Adipose tissue (tissue), 3 donors: ENCODE data around the gene TAF3. TPM values are rescaled to one million over a fixed set of nuclear protein-coding genes. Genes with fewer than 3 reads are reported as not detected.

Experiments used
- H3K27ac ChIP-seq: one replicate; pipeline ENCODE4 v1.5.1; 2013; ENCODE audit warnings: low read depth, low read length
- WGBS, 3 donors: extraction: QIAGEN DNeasy Blood & Tissue Kit; methylation state at CpG; one replicate each; pipeline ENCODE4 v1.1.7; 2013; 5-methylcytosine and 5-hydroxymethylcytosine counted together
- polyA plus RNA-seq, 3 donors: library from polyadenylated mRNA; stranded (reverse); fragments of 200-250 nt; gene quantifications; one replicate each; pipeline ENCODE4 v1.2.3, GENCODE V29; 2013
- donor health status: healthy with polysubstance abuse.
- donor health status: Bipolar disorder and iron deficiency.
- donor health status: healthy.

Gene TAF3
- polyA plus RNA-seq, 3 donors: 2.2 to 5.8 (median 3.8) TPM

DNA sequence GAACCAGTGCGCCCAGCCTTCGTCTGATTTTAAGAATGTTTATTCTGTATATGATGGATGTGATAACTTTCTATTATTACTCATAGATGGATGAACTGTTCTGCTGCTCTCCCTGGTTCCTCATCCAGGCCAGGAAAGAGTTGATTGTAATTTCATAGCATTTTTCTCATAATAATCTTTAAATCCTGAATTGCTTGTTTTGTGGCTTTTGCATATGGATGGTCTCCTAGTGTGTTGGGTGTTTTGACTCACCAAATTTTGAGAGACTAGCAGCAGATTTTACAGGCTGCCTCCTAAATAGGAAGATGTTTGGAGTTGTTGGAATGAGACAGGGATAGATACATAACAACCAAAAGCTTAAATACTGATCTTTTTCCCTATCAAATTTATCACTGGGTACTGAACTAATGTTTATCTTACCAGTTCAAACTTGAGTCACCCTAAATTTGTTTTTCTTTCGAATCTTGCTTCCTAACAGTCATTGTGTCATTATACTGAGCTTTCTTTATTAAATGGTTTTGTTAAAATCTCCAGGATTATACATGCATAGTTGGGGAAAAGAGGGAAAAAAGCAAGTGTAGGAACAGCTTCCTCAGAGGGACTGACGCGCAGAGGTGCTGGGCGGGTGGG, 130.2 kb downstream of the TAF3 start:
- WGBS, 3 donors: 89 to 93% (median 92%) methylated on average over 6 of the region's 6 CpGs
- H3K27ac ChIP-seq: no peak overlapping the region

GRCh38 chr10:7950981-7951847, 132.9 kb downstream of the TAF3 start:
- 94 to 96% (median 94%) methylated on average over 9 of the region's 9 CpGs for WGBS, 3 donors
- H3K27ac ChIP-seq: no peak overlapping the region

- no peak overlapping the region for H3K27ac ChIP-seq
- WGBS, 3 donors: 89 to 99% (median 96%) methylated on average over 3 of the region's 3 CpGs
Observed at GRCh38 chr10:7952266-7952665, 134.0 kb downstream of the TAF3 start.

DNA sequence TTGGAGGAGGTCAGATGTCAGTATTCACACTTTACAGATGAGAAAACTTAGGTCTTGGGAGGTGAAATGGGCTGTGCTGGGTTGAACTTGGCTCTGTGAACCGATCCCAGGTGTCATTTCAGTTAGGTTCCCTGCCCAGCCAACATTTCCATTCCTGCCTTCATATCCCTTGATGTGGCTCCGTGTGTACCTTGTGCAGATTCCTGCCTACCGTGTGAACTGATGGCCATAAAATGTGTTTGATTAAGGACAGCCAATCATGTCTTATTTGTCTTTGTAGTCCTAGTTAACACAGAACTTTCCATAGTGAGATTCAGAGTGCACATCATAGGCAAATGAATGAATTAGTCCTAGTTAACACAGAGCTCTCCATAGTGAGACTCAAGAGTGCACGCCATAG, 135.1 kb downstream of the TAF3 start:
- H3K27ac ChIP-seq: no peak overlapping the region
- 57 to 93% (median 90%) methylated on average over 4 of the region's 4 CpGs for WGBS, 3 donors

DNA sequence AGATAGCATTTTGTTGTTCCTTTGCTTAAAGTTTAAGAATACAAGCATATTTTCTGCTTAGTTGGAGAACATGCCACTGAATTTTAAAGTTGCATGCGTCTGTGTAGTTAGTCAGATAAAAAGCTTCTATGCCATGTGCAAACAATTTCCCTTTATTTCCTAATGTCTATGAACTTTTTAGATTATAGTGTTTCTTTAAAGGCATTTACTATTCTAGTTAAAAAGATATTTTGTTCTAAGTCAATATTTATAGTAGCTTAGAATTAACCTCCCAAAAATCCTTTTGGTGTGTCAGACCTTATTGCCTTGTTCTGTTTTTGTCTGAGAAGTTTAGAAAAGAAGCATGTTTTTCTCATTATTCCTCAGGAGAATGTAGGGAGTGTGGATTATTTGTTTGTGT, 137.1 kb downstream of the TAF3 start:
- H3K27ac ChIP-seq: no peak overlapping the region
- WGBS, 3 donors: 34 to 84% (median 83%) methylated on average over 1 of the region's 1 CpG

DNA sequence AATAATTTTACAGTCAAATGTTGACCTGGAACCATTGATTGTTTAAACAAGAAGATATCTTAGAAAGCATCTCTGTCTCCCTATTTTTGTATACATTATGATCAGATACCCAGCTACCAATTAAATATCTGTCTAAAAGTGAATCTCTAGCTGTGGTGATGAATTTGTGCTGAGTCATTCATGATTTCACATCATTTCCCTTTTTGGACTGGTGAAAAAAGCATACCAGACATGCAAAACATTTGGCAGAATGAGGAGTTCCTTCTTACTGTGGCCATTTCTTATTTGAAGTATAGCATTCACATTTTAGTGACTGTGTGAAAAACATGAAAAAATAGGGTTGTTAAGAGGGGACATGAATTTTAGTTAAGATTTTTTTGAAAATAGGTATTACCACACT, 138.2 kb downstream of the TAF3 start:
- no peak overlapping the region for H3K27ac ChIP-seq

DNA sequence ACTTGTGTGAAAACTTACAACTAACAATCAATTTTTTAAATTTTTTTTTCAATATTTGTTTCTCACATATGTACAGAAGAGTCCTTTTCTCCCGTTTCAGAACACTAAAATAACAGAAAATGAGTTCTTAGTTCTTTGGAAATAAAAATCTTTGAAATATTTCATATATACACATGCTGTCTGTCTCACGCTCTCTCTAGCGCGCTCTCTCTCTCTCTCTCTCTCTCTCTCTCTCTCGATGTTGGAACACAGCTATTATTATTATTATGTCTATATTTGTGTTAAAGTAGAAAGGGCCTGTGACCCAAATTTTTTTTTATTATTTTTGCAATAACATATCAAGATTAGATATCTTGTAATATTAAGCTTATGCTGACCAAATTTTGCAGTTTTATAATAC, 139.3 kb downstream of the TAF3 start:
- no peak overlapping the region for H3K27ac ChIP-seq
- WGBS, 3 donors: 77 to 87% (median 80%) methylated on average over 5 of the region's 5 CpGs

DNA sequence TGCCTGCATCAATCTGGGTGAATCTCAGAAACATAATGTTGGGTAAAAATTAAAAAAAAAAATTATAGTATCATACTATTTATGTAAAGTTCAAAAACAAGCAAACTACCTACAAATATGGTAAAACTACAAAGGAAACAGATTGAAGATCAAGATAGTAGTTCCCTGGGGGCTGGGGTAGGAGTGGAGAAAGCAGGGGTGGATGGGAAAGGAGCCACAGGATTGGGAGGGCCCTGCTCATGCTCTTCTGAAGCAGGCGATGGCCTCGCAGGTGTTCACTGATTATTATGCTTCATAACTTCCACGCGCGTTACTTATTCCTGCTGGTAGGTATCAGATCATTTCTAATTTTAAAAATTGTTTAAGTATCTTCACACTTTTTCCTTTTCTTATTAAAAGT, 140.1 kb downstream of the TAF3 start:
- WGBS, 3 donors: 97 to 99% (median 97%) methylated on average over 5 of the region's 5 CpGs

DNA sequence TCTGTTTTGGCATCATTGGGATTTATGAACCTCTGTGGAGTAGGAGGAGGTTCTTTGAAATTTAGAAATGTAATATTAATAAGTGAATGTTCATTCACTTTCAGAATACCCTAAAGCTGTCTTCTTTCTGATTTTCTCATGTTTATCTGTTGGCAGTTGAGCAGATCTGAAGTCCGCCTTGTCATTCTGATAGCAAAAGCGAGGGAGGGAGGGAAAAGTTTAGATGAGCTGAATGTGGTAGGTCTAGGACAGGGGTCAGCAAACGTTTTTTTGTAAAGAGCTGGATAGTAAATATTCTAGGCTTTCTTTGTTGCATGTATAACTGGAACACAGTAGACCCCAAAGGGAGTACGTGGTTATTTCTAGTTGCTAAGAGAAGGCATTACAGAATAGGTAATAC, 141.8 kb downstream of the TAF3 start:
- WGBS, 3 donors: 79 to 85% (median 83%) methylated on average over 4 of the region's 4 CpGs
- H3K27ac ChIP-seq: no peak overlapping the region

More for the DNA sequence above, 140.1 kb downstream of the TAF3 start:
- H3K27ac ChIP-seq: no peak overlapping the region

GRCh38 chr10:7962592-7962991, 144.3 kb downstream of the TAF3 start:
- WGBS, 3 donors: 74 to 86% (median 77%) methylated on average over 5 of the region's 5 CpGs
- H3K27ac ChIP-seq: no peak overlapping the region

DNA sequence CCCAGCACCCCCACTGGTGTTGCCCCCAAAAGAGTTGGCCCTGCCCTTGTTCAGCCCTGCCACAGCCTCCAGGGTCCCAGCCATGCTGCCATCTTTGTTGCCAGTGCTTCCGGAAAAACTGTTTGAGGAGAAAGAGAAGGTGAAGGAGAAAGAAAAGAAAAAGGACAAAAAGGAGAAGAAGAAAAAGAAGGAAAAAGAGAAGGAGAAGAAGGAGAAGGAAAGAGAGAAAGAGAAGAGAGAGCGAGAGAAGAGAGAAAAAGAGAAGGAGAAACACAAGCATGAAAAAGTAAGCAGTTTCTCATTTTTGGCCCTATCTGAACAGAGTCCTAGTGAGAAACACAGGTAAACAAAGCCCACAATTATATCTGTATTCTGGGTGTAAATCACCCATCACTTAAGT, 147.2 kb downstream of the TAF3 start:
- 83 to 96% (median 93%) methylated on average over 2 of the region's 2 CpGs for WGBS, 3 donors
- H3K27ac ChIP-seq: no peak overlapping the region

- H3K27ac ChIP-seq: no peak overlapping the region
- WGBS, 3 donors: 88 to 93% (median 91%) methylated on average over 2 of the region's 2 CpGs
Observed at GRCh38 chr10:7967035-7967434, 148.7 kb downstream of the TAF3 start.

DNA sequence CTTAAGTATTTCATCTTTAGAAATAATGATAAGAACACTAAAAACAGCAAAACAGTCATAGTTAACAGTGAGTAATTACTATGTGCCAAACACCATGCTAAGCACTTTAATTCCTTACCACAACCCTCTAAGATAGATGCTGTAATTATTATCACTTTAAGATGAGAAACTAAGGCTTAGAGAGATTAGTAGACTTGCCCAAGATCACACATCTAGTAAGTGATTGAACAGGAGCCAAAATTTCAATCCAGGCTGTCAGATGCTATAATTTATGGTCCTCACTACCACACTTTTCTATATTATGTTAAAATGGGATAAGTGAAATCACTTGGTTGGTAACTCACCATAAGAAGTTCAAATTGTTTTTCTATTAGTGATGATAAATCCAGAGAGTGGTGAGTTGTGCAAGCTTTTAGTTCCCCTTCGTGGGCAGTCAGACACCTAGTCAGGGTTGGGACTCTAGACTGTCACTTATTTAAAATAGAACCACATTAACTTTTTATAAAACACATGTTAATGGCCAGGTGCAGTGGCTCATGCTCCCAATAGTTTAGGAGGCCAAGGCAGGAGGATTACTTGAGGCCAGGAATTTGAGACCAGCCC, 150.3 kb downstream of the TAF3 start:
- no peak overlapping the region for H3K27ac ChIP-seq
- 54 to 92% (median 59%) methylated on average over 1 of the region's 1 CpG for WGBS, 3 donors

GRCh38 chr10:7969623-7970022, 151.3 kb downstream of the TAF3 start:
- H3K27ac ChIP-seq: no peak overlapping the region
- WGBS, 3 donors: 55 to 59% (median 58%) methylated on average over 6 of the region's 6 CpGs

DNA sequence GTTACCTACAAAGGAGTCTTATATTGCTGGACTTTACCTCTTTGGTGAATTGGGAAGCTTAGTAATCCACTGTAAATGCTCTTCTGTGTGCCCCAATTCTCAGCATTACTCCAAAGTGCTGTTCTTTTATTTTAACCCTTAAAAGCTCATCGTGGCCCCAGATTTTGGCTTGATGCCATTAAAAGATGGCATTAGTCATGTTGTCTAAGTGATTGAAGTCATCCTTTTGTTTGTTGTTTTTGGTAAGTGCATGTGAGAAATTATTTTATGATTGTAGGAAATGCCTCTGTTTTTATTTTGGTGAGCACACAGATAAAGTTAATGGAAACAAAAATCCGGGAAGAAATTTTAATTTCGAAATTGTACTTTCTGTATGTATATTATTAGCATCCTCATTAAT, 153.6 kb downstream of the TAF3 start:
- H3K27ac ChIP-seq: no peak overlapping the region
- WGBS, 3 donors: 80 to 88% (median 83%) methylated on average over 3 of the region's 3 CpGs

- 88 to 95% (median 91%) methylated on average over 2 of the region's 2 CpGs for WGBS, 3 donors
- no peak overlapping the region for H3K27ac ChIP-seq
Observed at GRCh38 chr10:7972367-7972766, 154.1 kb downstream of the TAF3 start.

DNA sequence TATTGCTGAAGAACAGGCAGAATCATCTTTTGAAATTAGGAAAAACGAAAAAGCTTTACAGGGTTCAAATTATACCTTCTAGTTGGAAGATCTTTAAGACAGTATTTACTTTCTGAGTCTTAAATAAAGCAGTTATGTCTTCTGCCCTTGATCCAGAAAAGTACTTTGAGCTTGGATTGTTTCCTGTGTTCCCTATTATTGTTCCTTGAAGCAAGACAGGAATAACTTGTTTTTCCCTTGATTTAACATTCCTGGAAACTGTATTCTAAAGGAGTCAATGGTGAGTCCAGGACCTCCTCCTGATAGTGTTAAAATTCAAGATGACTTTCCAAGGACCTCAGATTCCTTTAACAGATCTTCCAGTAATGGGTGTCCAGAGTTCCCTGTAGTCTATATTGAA, 161.9 kb downstream of the TAF3 start:
- H3K27ac ChIP-seq: no peak overlapping the region
- WGBS, 3 donors: 87 to 90% (median 89%) methylated on average over 1 of the region's 1 CpG

DNA sequence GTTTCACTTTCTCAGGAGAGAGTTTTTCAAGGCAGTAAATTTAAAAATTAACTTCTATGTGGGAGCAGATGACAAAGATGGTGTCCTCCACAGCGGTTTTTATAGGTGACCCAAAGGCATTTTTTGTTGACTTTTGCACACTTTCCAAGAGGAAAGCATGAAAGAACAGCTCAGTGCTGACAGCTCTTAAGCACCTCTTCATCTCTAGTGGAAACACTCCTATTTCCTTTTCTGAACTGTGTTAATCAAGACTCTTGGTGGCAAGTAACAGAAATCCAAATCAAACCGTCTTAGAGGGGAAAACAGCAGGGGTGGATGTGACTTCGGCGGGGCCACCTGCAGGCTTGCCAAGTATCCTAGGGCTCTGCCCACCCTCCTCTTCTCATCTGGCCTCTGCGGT, 164.4 kb downstream of the TAF3 start:
- no peak overlapping the region for H3K27ac ChIP-seq
- 92 to 94% (median 94%) methylated on average over 5 of the region's 5 CpGs for WGBS, 3 donors

- H3K27ac ChIP-seq: no peak overlapping the region
- 95% methylated on average over 3 of the region's 3 CpGs for WGBS, 3 donors
Observed at GRCh38 chr10:7984325-7984724, 166.0 kb downstream of the TAF3 start.

DNA sequence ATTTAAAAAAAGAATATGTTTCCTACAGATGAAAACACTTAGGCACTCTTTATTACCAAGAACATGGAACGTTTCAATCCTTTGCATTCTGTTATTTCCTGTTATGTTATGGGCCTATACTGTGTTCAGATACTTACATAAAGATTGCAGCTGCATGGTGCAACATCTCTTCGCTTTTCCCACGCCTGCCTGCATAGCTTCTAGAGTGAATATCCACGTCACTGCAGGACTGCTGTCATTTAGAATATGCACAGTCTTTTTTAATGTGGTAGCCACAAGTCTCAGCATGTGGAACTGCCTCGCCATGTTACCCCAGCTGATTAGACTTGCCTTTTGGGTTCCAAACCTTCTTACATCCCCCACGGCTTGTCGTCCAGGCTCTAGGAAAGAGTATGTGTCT, 166.6 kb downstream of the TAF3 start:
- no peak overlapping the region for H3K27ac ChIP-seq
- WGBS, 3 donors: 87 to 90% (median 88%) methylated on average over 7 of the region's 7 CpGs
